Muscle of leg (tissue), 11 donors: ENCODE measurements around the gene ELMO1. TPM values are rescaled to one million over a fixed set of nuclear protein-coding genes. Genes with fewer than 3 reads are reported as not detected.

Experiments
- DNase-seq: peaks from one replicate; pipeline ENCODE4 v3.0.0; 2013
- H3K27ac ChIP-seq: one replicate; pipeline ENCODE4 v1.5.1; 2013; ENCODE audit warnings: mild to moderate bottlenecking, low read length, control low read depth
- H3K27me3 ChIP-seq: one replicate; pipeline ENCODE4 v1.6.1; 2013; ENCODE audit warnings: low read length; ENCODE audit not compliant: control insufficient read depth, insufficient read depth
- H3K36me3 ChIP-seq: one replicate; pipeline ENCODE4 v1.6.1; 2013; ENCODE audit warnings: low read length; ENCODE audit not compliant: control insufficient read depth, insufficient read depth
- H3K4me1 ChIP-seq: one replicate; pipeline ENCODE4 v1.6.1; 2013; ENCODE audit warnings: low read length; ENCODE audit not compliant: control insufficient read depth, insufficient read depth
- H3K4me3 ChIP-seq: one replicate; pipeline ENCODE4 v1.5.1; 2013; ENCODE audit warnings: low read length, control low read depth
- H3K9me3 ChIP-seq: replicated peaks from 2 replicates; pipeline ENCODE4 v1.6.1; 2013; ENCODE audit warnings: low read depth, low read length; ENCODE audit not compliant: control insufficient read depth
- WGBS: methylation state at CpG from one replicate; pipeline ENCODE4 v1.1.5; 2013; ENCODE audit warnings: missing lambda C conversion rate; ENCODE audit not compliant: insufficient coverage; 5-methylcytosine and 5-hydroxymethylcytosine counted together
- polyA plus RNA-seq, 8 donors: library from polyadenylated mRNA; unstranded; fragments of 120-200 nt; gene quantifications; one replicate each; pipeline versions ENCODE4 v1.2.1 to v1.2.3, GENCODE V29; 2013; ENCODE audit warnings: inconsistent platforms in 1 of 8, low replicate concordance in 1 of 8; ENCODE audit not compliant: insufficient read length in 8 of 8, insufficient read depth in 1 of 8
- total RNA-seq: library from RNA; stranded (reverse); fragments of 120-200 nt; gene quantifications from one replicate; pipeline ENCODE4 v1.2.4, GENCODE V29; 2013

The ELMO1 gene
- total and polyA plus RNA-seq, 9 donors, result 20.3 to 40.7 (median 25.0) TPM

DNA sequence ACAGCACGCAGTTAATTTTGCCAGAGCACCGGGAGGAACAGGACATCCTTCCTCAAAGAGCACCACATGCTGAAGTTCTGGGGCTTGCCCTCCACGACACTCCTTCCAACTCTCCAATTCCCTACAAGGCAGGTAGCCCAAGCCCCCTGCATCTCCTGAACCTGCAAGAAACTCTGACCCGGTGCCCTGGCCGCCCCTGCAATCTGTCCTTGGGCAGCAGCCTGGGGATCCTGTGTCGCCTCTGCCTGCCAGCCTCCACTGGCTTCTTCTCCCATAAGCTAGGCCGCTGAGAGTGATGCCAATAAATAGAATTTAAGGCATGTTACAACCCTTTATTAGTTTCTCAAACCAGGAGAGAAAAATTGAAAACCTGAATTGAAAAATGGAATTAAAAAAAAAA, 182.8 kb downstream of the ELMO1 start:
- DNase-seq, result no peak
- H3K27ac ChIP-seq, result no peak overlapping the region
- H3K27me3 ChIP-seq, result no peaks in the 10 kb centered on the region
- H3K9me3 ChIP-seq, result no peaks in the 10 kb centered on the region
- 57% methylated on average over 3 of the region's 7 CpGs for WGBS
- H3K36me3 ChIP-seq, result no peaks in the 10 kb centered on the region
- peaks cover 2% of the 10 kb centered on the region for H3K4me1 ChIP-seq
- no peak overlapping the region for H3K4me3 ChIP-seq

DNA sequence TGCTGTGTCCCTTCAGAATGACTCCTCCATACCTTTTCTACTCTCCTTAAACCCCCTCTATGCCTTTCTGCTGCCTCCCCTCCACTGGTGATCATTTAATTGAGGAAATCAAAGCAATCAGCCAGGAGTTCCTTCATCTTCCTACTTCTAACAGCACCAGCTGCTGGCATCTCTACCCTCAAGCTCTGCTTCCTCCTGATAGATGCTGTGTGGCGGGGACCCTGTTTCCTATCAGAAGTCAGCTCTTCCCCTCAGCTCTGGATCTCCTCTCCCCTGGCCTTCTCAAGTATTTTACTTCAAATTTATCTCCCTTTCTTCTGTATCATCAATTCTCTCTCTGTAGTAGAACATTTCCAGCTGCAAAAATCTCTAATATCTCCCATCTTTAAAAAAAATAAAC, 183.7 kb downstream of the ELMO1 start:
- H3K36me3 ChIP-seq, result no peaks in the 10 kb centered on the region
- WGBS, result 75% methylated on average over 1 of the region's 1 CpG
- no peak overlapping the region for H3K27ac ChIP-seq
- no peaks in the 10 kb centered on the region for H3K27me3 ChIP-seq
- no peak overlapping the region for H3K4me3 ChIP-seq
- peaks cover 2% of the 10 kb centered on the region for H3K4me1 ChIP-seq
- DNase-seq, result no peak
- H3K9me3 ChIP-seq, result no peaks in the 10 kb centered on the region

DNA sequence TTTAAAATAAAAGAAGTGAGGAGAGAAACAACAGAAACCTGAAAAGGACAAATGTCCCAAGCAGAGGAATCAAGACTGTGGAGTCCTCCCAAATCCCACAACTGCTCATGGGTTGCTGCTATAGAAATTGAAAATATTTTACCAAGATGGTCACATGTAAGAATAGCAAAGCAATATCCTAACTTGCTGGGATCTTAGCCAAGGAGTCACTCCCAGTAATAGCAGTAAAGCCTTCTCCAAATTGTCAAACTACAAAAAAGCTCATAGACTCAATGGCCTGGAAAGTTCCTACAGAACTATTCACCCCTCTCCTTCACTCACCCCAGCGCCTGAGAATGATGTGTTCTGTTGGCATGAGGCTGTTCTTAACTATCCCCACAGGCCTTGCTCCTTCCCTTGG, 186.5 kb downstream of the ELMO1 start:
- H3K9me3 ChIP-seq, result no peaks in the 10 kb centered on the region
- H3K36me3 ChIP-seq, result no peaks in the 10 kb centered on the region
- no CpG with 5 or more reads among the region's 1 CpG for WGBS
- peak; percentile 74 for DNase-seq
- no peak overlapping the region for H3K27ac ChIP-seq
- H3K27me3 ChIP-seq, result no peaks in the 10 kb centered on the region
- H3K4me3 ChIP-seq, result no peak overlapping the region
- peaks cover 2% of the 10 kb centered on the region for H3K4me1 ChIP-seq

DNA sequence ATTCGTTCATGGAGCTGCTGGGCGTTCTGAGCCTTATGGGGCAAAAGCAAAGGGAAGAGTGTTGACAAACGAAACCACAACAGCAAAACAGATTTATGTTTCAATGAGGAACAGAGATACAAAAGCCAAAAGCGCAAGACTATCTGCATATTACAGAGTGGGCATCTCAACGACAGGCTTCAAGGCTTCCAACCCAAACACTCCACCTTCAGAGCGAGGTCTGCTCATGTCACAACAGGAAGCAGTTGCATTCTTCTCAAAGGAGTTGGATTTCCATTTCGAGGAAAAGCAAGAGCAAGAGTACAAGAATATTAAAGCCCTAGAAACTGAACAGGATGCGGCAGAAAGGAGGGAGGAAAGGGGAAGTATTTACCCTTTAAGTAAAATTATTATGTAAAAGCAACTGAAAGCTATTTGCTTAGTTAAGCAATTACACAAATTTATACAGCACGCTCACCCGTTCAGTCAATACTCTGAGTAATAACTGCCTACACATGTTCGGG, 189.3 kb downstream of the ELMO1 start:
- Histone ChIP-seq H3K4me3 (no peak overlapping the region), H3K9me3 (no peaks in the 10 kb centered on the region), H3K27me3 (no peaks in the 10 kb centered on the region), H3K27ac (peak overlapping the region; percentile 58), H3K4me1 (no peaks in the 10 kb centered on the region), H3K36me3 (no peaks in the 10 kb centered on the region)
- peak; percentile 56 for DNase-seq
- 64% methylated on average over 5 of the region's 11 CpGs for WGBS

- Histone ChIP-seq H3K4me1 (no peaks in the 10 kb centered on the region), H3K4me3 (no peak overlapping the region), H3K27me3 (no peaks in the 10 kb centered on the region), H3K27ac (no peak overlapping the region), H3K36me3 (no peaks in the 10 kb centered on the region), H3K9me3 (no peaks in the 10 kb centered on the region)
- no peak for DNase-seq
Measured at GRCh38 chr7:37256631-37257030, 192.0 kb downstream of the ELMO1 start.

DNA sequence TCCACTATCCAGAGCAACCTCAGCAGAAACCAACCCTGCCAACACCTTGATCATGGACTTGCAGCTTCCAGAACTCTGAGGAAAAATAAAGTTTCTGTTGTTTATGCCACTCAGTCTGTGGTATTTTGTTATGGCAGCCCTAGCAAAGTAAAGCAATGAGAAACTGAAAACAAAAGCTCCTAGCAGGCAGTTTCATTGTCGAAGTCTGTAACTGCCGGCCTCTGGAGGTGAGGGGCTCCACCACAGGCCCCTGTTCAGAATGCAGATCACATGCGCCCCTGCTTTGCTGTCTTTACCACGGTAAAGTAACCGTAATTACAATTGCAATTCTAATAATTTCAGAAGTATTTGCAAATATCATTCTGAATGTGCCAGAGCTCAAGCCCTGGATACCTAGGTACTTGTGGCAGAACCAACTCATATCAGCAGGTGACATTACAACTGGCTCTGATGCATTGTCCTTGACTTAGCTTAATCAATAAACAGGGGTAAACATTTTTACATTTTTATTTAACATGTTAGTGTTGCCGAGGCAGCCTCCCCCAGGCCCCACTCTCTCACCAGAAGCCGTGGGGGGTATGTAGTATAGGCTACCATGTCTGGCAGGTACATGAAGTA, 193.2 kb downstream of the ELMO1 start:
- Histone ChIP-seq H3K27me3 (no peaks in the 10 kb centered on the region), H3K4me3 (no peak overlapping the region), H3K4me1 (no peaks in the 10 kb centered on the region), H3K9me3 (no peaks in the 10 kb centered on the region), H3K27ac (no peak overlapping the region), H3K36me3 (no peaks in the 10 kb centered on the region)
- DNase-seq, result no peak
- 100% methylated on average over 2 of the region's 7 CpGs for WGBS

GRCh38 chr7:37251222-37251621, 197.4 kb downstream of the ELMO1 start:
- H3K36me3 ChIP-seq, result no peaks in the 10 kb centered on the region
- H3K27ac ChIP-seq, result no peak overlapping the region
- H3K9me3 ChIP-seq, result no peaks in the 10 kb centered on the region
- peaks cover 5% of the 10 kb centered on the region for H3K4me1 ChIP-seq
- no peak for DNase-seq
- no peaks in the 10 kb centered on the region for H3K27me3 ChIP-seq
- no peak overlapping the region for H3K4me3 ChIP-seq

DNA sequence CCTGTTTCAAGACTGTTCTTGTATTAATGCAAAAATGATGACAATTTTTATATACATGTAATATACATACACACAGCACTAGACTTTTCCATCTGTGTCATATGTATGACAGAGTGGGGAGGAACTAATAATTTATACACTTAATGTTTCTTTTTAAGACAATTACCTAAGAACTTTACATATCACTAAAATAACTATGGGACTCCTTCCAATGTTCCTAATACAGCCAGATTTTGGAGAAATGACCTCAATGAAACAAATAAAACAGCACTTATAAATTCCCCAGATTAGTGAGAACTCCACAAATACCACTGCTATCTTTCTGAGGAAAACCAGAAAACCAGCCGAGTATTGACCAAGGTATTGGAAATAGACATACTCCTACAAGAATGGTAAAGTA, 199.4 kb downstream of the ELMO1 start:
- WGBS, result no CpG with 5 or more reads among the region's 1 CpG
- peak; percentile 88 for DNase-seq
- H3K27me3 ChIP-seq, result no peaks in the 10 kb centered on the region
- H3K9me3 ChIP-seq, result no peaks in the 10 kb centered on the region
- H3K4me3 ChIP-seq, result no peak overlapping the region
- H3K4me1 ChIP-seq, result peaks cover 5% of the 10 kb centered on the region
- H3K27ac ChIP-seq, result no peak overlapping the region
- H3K36me3 ChIP-seq, result no peaks in the 10 kb centered on the region

DNA sequence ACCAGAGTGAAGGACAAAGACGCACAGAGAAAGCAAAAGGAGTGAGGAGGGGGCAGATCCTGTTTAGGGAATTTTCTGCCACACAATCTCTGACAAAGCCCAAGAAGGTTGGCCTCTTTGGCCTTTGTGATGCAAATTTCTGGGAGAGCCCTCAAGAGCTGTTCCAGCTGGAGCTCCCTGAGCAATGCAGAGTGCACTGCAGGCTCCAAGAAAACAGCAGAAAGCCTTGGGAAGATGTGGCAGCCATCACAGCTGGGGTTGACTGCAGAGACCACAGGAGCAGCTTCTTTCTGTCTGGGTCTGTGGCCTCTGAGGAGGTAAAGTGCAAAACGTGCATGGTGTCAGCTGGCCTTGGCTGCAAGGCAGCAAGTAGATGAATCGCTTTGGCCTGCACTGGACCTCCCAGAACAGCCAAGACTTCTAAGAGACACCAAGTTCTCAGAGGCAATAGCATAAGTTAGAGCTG, 200.2 kb downstream of the ELMO1 start:
- peak; percentile 89 for DNase-seq
- no peaks in the 10 kb centered on the region for H3K9me3 ChIP-seq
- peaks cover 5% of the 10 kb centered on the region for H3K4me1 ChIP-seq
- no peaks in the 10 kb centered on the region for H3K36me3 ChIP-seq
- peak overlapping the region; percentile 35 for H3K27ac ChIP-seq
- WGBS, result 10% methylated on average over 2 of the region's 3 CpGs
- no peaks in the 10 kb centered on the region for H3K27me3 ChIP-seq
- H3K4me3 ChIP-seq, result no peak overlapping the region

DNA sequence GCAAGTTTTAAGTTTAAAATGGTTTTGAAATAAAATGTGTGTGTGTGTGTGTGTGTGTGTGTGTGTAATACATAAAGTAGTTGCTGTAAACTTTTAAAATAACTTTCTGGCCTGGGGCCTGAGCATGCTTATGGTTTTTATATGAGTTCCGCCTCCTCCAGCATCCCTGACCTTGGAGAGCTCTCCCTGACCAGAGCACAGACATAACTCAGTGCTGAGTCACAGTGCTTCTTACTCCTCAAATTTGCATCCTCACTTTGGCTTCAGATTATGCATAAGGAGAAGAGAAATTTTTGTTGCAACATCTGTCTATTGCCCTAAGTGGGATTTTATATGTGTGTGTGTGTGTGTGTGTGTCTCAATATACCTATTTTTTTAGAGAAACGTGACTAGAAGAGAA, 200.8 kb downstream of the ELMO1 start:
- H3K9me3 ChIP-seq, result no peaks in the 10 kb centered on the region
- peak overlapping the region; percentile 35 for H3K27ac ChIP-seq
- no peaks in the 10 kb centered on the region for H3K36me3 ChIP-seq
- peak; percentile 97 for DNase-seq
- peaks cover 5% of the 10 kb centered on the region for H3K4me1 ChIP-seq
- no peaks in the 10 kb centered on the region for H3K27me3 ChIP-seq
- no peak overlapping the region for H3K4me3 ChIP-seq
- no CpG with 5 or more reads among the region's 2 CpGs for WGBS

DNA sequence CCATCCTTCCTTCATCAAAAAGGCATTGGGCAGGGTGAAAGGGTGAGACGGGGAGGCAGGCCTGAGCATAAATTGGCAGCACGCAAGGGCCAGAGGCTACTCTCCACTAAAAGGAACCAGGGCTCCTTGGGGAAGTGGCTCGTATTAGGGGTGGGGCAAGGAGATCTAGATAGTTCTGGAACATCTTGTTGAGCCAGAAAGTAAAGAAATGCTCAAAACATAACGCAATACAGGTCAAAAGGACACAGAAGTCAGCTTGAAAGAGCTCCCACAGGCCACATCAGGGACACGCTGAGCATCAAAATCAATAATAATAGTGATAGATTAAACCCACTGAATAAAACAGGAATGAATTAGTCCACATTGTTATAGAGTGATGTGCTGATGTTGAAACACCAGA, 203.1 kb downstream of the ELMO1 start:
- peaks cover 5% of the 10 kb centered on the region for H3K4me1 ChIP-seq
- H3K9me3 ChIP-seq, result no peaks in the 10 kb centered on the region
- no CpG with 5 or more reads among the region's 5 CpGs for WGBS
- peak; percentile 73 for DNase-seq
- H3K27ac ChIP-seq, result no peak overlapping the region
- no peaks in the 10 kb centered on the region for H3K27me3 ChIP-seq
- H3K4me3 ChIP-seq, result no peak overlapping the region
- H3K36me3 ChIP-seq, result no peaks in the 10 kb centered on the region
